GM18498 (cell line): Measurements from ENCODE around the gene HSD17B11.
"Not testable (repeated sequence)": the region's sequence is repeated elsewhere in the genome, so short reads cannot be mapped to it uniquely, and the experiment has no call there.

Source experiments
- ATAC-seq: cut with Tn5 transposase; IDR thresholded peaks from one replicate; pipeline ENCODE4 v1.9.1; 2021; ENCODE audit warnings: mild to moderate bottlenecking, moderate library complexity; ENCODE audit not compliant: unreplicated experiment

The HSD17B11 gene

GRCh38 chr4:87360338-87360935 is 30.6 kb downstream of the HSD17B11 start:
- no peak for ATAC-seq

GRCh38 chr4:87359258-87359657 is 31.7 kb downstream of the HSD17B11 start:
- ATAC-seq = no peak

GRCh38 chr4:87356832-87357526 is 34.0 kb downstream of the HSD17B11 start:
- no peak for ATAC-seq

- ATAC-seq = peak; percentile 14
Measured at GRCh38 chr4:87354168-87355102, 36.6 kb downstream of the HSD17B11 start.

- ATAC-seq = peak; percentile 93
Measured at GRCh38 chr4:87353592-87353991, 37.4 kb downstream of the HSD17B11 start.

- no peak for ATAC-seq
Measured at GRCh38 chr4:87345139-87345538, 45.8 kb downstream of the HSD17B11 start.

GRCh38 chr4:87342872-87343271 is 48.1 kb downstream of the HSD17B11 start:
- ATAC-seq = no peak

- not testable (repeated sequence) for ATAC-seq
Measured at GRCh38 chr4:87341954-87342635, 48.9 kb downstream of the HSD17B11 start.

GRCh38 chr4:87339440-87339839 is 51.5 kb downstream of the HSD17B11 start:
- ATAC-seq = no peak

- no peak for ATAC-seq
Measured at GRCh38 chr4:87337361-87337760, 53.6 kb downstream of the HSD17B11 start.

GRCh38 chr4:87333267-87333666 is 57.7 kb downstream of the HSD17B11 start:
- no peak for ATAC-seq

- ATAC-seq = no peak
Measured at GRCh38 chr4:87330761-87331160, 60.2 kb downstream of the HSD17B11 start.

GRCh38 chr4:87327136-87327535 is 63.9 kb downstream of the HSD17B11 start:
- ATAC-seq = no peak

- ATAC-seq = no peak
Measured at GRCh38 chr4:87326460-87326859, 64.5 kb downstream of the HSD17B11 start.

- no peak for ATAC-seq
Measured at GRCh38 chr4:87322754-87323153, 68.2 kb downstream of the HSD17B11 start, which contains the start of gene HSD17B13. Gene HSD17B13 (minus strand): TSS chr4:87322882. CDS start chr4:87322841, 41 bp downstream.

- no peak for ATAC-seq
Measured at GRCh38 chr4:87321888-87322287, 69.1 kb downstream of the HSD17B11 start.

GRCh38 chr4:87317527-87317926 is 73.5 kb downstream of the HSD17B11 start:
- no peak for ATAC-seq

- no peak for ATAC-seq
Measured at GRCh38 chr4:87316961-87317360, 74.0 kb downstream of the HSD17B11 start.

- ATAC-seq = not testable (repeated sequence)
Measured at GRCh38 chr4:87315000-87315399, 76.0 kb downstream of the HSD17B11 start.

- no peak for ATAC-seq
Measured at GRCh38 chr4:87313756-87314155, 77.2 kb downstream of the HSD17B11 start.

GRCh38 chr4:87311684-87312083 is 79.3 kb downstream of the HSD17B11 start:
- no peak for ATAC-seq
